ENCODE data around the gene MAP3K8.

- TF ChIP-seq GATA2 (IDR thresholded peaks at IDR 0.05; ENCODE audit: low read depth, low read length) (no peak), GATA3 (IDR thresholded peaks at IDR 0.05; ENCODE audit: low read depth, low read length) (no peak)
Observed at GRCh38 chr10:30476511-30477155, 42.6 kb downstream of the MAP3K8 start.

Data from SH-SY5Y (cell line).